PC-9 (cell line): ENCODE data around the gene ZNF428. TPM values are rescaled to one million over a fixed set of nuclear protein-coding genes. Genes with fewer than 3 reads are reported as not detected.

Experiments used
- BruUV-seq: library from RNA; stranded (reverse); fragments of 400-500 nt; replicated peaks from 2 replicates; lab custom pipeline; 2021; lab: Mats Ljungman, UMichigan
- CTCF ChIA-PET: fragments of 300-600 bp; sonication (Branson Sonifier 250); formaldehyde crosslinking; loops from one replicate; lab custom pipeline; 2022; ENCODE audit warnings: antibody characterized with exemption; lab: Charles Lee
- POLR2A ChIA-PET: fragments of 300-600 bp; sonication (Branson Sonifier 250); formaldehyde crosslinking; loops from one replicate; lab custom pipeline; 2022; ENCODE audit warnings: antibody characterized with exemption; ENCODE audit not compliant: unreplicated experiment; lab: Charles Lee
- DNase-seq, 2 experiments: peaks; one replicate each; pipeline versions ENCODE4 v3.0.0 to v3.0.0-alpha.2; 2015 to 2022; ENCODE audit warnings: mixed read lengths in 1 of 2
- H2AFZ ChIP-seq: fragments of 200-600 bp; sonication (generic); 2 replicates; pipeline ENCODE4 v1.8.1; 2017; ENCODE audit warnings: antibody characterized with exemption
- H3F3A ChIP-seq: fragments of 200-600 bp; sonication (generic); 2 replicates; pipeline ENCODE4 v1.8.1; 2017; ENCODE audit warnings: antibody characterized with exemption, mild to moderate bottlenecking, low read depth; ENCODE audit not compliant: insufficient read depth
- H3K27ac ChIP-seq: fragments of 200-600 bp; sonication (generic); 2 replicates; pipeline ENCODE4 v1.6.1; 2016; ENCODE audit warnings: mixed run types
- H3K27me3 ChIP-seq: fragments of 200-600 bp; sonication (generic); 2 replicates; pipeline ENCODE4 v1.6.1; 2016; ENCODE audit warnings: low read depth, mixed run types; ENCODE audit not compliant: insufficient read depth
- H3K36me3 ChIP-seq: fragments of 200-600 bp; sonication (generic); 2 replicates; pipeline ENCODE4 v1.6.1; 2016; ENCODE audit warnings: low read depth, mixed run types
- H3K4me1 ChIP-seq: fragments of 200-600 bp; sonication (generic); replicated peaks from 2 replicates; pipeline ENCODE4 v1.6.1; 2016; ENCODE audit warnings: mixed run types; ENCODE audit not compliant: insufficient read depth
- H3K4me2 ChIP-seq: fragments of 200-600 bp; sonication (generic); 2 replicates; pipeline ENCODE4 v1.6.1; 2017; ENCODE audit warnings: mixed run types
- H3K4me3 ChIP-seq: fragments of 200-600 bp; sonication (generic); 2 replicates; pipeline ENCODE4 v1.6.1; 2016; ENCODE audit warnings: mixed run types
- H3K79me2 ChIP-seq: fragments of 200-600 bp; sonication (generic); 2 replicates; pipeline ENCODE4 v1.6.1; 2017; ENCODE audit warnings: low read depth, mixed run types
- H3K9me2 ChIP-seq: fragments of 200-600 bp; sonication (generic); 2 replicates; pipeline ENCODE4 v1.8.1; 2017; ENCODE audit warnings: mild to moderate bottlenecking; ENCODE audit not compliant: insufficient read depth
- H3K9me3 ChIP-seq: fragments of 200-600 bp; sonication (generic); 2 replicates; pipeline ENCODE4 v1.8.1; 2016; ENCODE audit warnings: low read depth; ENCODE audit not compliant: insufficient read depth
- H4K20me1 ChIP-seq: fragments of 200-600 bp; sonication (generic); 2 replicates; pipeline ENCODE4 v1.8.1; 2017; ENCODE audit not compliant: insufficient read depth
- CTCF ChIP-seq: fragments of 200-600 bp; sonication (generic); conservative IDR thresholded peaks from 2 replicates; pipeline ENCODE4 v1.6.1; 2017; ENCODE audit warnings: mixed run types, antibody characterized with exemption, mild to moderate bottlenecking, moderate library complexity
- EZH2 ChIP-seq: fragments of 200-600 bp; sonication (generic); IDR thresholded peaks from 2 replicates; pipeline ENCODE4 v1.8.0; 2017; ENCODE audit warnings: antibody characterized with exemption, low read depth
- intact Hi-C: fragments of 100-400 bp; cut with micrococcal nuclease; formaldehyde crosslinking; loops from one replicate; pipeline ENCODE4 v1.10.0; 2022; ENCODE audit not compliant: unreplicated experiment
- total RNA-seq: library from RNA; stranded (reverse); gene quantifications from 2 replicates; pipeline ENCODE4 v1.2.3, GENCODE V29; 2021

Gene ZNF428
- total RNA-seq, 1 experiment from 2014 or later: 46.6 TPM

GRCh38 chr19:43578787-43579186, 40.6 kb downstream of the ZNF428 start:
- intact Hi-C loops: loop anchor here (5.0 kb wide), 1 partner anchor 51 kb away; the partner anchor contains the start of gene ETHE1
- ChIA-PET POLR2A (no interaction called here), CTCF (no interaction called here)
- TF ChIP-seq EZH2 (no peak), CTCF (no peak)
- no peak overlapping the region for H2AFZ ChIP-seq
- H3K27ac ChIP-seq: no peak overlapping the region
- no peak overlapping the region for H3K4me2 ChIP-seq
- BruUV-seq: no TSS peak
- peaks cover 10% of the 10 kb centered on the region for H3K79me2 ChIP-seq
- no peaks in the 10 kb centered on the region for H3F3A ChIP-seq
- H3K4me1 ChIP-seq: peaks cover 10% of the 10 kb centered on the region; the same call in 1 of the 2 replicates
- no peak overlapping the region for H3K4me3 ChIP-seq
- DNase-seq: no peak
- H4K20me1 ChIP-seq: no peaks in the 10 kb centered on the region
- H3K36me3 ChIP-seq: no peaks in the 10 kb centered on the region
- H3K9me3 ChIP-seq: no peaks in the 10 kb centered on the region
- H3K9me2 ChIP-seq: no peaks in the 10 kb centered on the region
- H3K27me3 ChIP-seq: no peaks in the 10 kb centered on the region

GRCh38 chr19:43575955-43576878, 43.2 kb downstream of the ZNF428 start:
- H3K4me2 ChIP-seq: peak overlapping the region; percentile 90
- no peak overlapping the region for H3K27ac ChIP-seq
- peaks cover 10% of the 10 kb centered on the region; the same call in 1 of the 2 replicates for H3K4me1 ChIP-seq
- H3K36me3 ChIP-seq: no peaks in the 10 kb centered on the region; the same call in 1 of the 2 replicates
- TF ChIP-seq CTCF (no peak), EZH2 (no peak)
- intact Hi-C loops: loop anchor here (1.0 to 5.0 kb wide), 2 partner anchors 20 to 49 kb away; partner anchors contain the start of genes ETHE1, IRGQ and ZNF576
- H3K9me3 ChIP-seq: no peaks in the 10 kb centered on the region
- ChIA-PET CTCF (interaction anchor here (0.6 kb wide), 1 partner anchor 19 kb away, joined by 3 read pairs; no protein-coding TSS in a partner anchor), POLR2A (no interaction called here)
- peaks cover 10% of the 10 kb centered on the region for H3K79me2 ChIP-seq
- H3K27me3 ChIP-seq: no peaks in the 10 kb centered on the region
- no peaks in the 10 kb centered on the region for H3F3A ChIP-seq
- peak overlapping the region; percentile 94; the same call in 1 of the 2 replicates for H3K4me3 ChIP-seq
- DNase-seq: peak in 1 of 2 experiments; percentile 18
- no peaks in the 10 kb centered on the region for H3K9me2 ChIP-seq
- H2AFZ ChIP-seq: peak overlapping the region; percentile 80
- BruUV-seq: TSS peak; percentile 77
- H4K20me1 ChIP-seq: no peaks in the 10 kb centered on the region

GRCh38 chr19:43575156-43575950, 44.1 kb downstream of the ZNF428 start, which contains the start of the genes PINLYP and XRCC1:
TSS of gene PINLYP (plus strand) at chr19:43575801. CDS start at chr19:43577192, 1,391 bp downstream.
TSS of gene XRCC1 (minus strand) at chr19:43575527. CDS start at chr19:43575458, 69 bp downstream.
- POLR2A ChIA-PET: no interaction called here
- Histone ChIP-seq H3K27me3 (no peaks in the 10 kb centered on the region), H3K36me3 (no peaks in the 10 kb centered on the region; the same call in 1 of the 2 replicates), H4K20me1 (no peaks in the 10 kb centered on the region), H3K4me2 (peak within 1 kb of the TSS; percentile 90), H3K9me2 (no peaks in the 10 kb centered on the region), H3K4me3 (peak within 1 kb of the TSS; percentile 94), H3F3A (no peaks in the 10 kb centered on the region), H2AFZ (peak within 1 kb of the TSS; percentile 100), H3K9me3 (no peaks in the 10 kb centered on the region), H3K79me2 (peaks cover 10% of the 10 kb centered on the region), H3K27ac (no peak within 1 kb of the TSS), H3K4me1 (peaks cover 10% of the 10 kb centered on the region; the same call in 1 of the 2 replicates)
- intact Hi-C loops: loop anchor here (1.0 to 5.0 kb wide), 2 partner anchors 21 to 48 kb away; partner anchors contain the start of genes ETHE1, IRGQ and ZNF576
- CTCF ChIA-PET: interaction anchor here (0.6 to 1.1 kb wide), 4 partner anchors 20 to 430 kb away, joined by 3 to 5 read pairs (median 4); partner anchors contain the start of genes IRGQ and ZNF576
- BruUV-seq: no TSS peak
- DNase-seq: peak; percentile 92 to 95
- TF ChIP-seq EZH2: no peak
- TF ChIP-seq CTCF: no peak
